Suprapubic skin (tissue), 4 donors: Measurements from ENCODE around the gene PLAC8.

ENCODE experiments used
- POLR2A ChIP-seq, 2 donors: fragments of 450-650 bp; IDR thresholded peaks; one replicate each; pipeline ENCODE4 v1.6.1; 2017; ENCODE audit warnings: antibody characterized with exemption in 2 of 2, mild to moderate bottlenecking in 2 of 2, moderate library complexity in 2 of 2
- POLR2AphosphoS5 ChIP-seq, 3 donors: sonication (generic); formaldehyde crosslinking; IDR thresholded peaks; one replicate each; pipeline ENCODE4 v1.6.1; 2017; ENCODE audit warnings: antibody characterized with exemption in 3 of 3
- TF ChIP-seq, protein P1 (sequence below), 2 donors: fragments of 200-600 bp in 1 of 2; fragments of 450-650 bp in 1 of 2; sonication (generic) in 1 of 2; IDR thresholded peaks; one replicate each; pipeline ENCODE4 v1.5.1; 2016 to 2019; ENCODE audit warnings: antibody characterized with exemption in 2 of 2, mild to moderate bottlenecking in 1 of 2, moderate library complexity in 1 of 2

DNA sequence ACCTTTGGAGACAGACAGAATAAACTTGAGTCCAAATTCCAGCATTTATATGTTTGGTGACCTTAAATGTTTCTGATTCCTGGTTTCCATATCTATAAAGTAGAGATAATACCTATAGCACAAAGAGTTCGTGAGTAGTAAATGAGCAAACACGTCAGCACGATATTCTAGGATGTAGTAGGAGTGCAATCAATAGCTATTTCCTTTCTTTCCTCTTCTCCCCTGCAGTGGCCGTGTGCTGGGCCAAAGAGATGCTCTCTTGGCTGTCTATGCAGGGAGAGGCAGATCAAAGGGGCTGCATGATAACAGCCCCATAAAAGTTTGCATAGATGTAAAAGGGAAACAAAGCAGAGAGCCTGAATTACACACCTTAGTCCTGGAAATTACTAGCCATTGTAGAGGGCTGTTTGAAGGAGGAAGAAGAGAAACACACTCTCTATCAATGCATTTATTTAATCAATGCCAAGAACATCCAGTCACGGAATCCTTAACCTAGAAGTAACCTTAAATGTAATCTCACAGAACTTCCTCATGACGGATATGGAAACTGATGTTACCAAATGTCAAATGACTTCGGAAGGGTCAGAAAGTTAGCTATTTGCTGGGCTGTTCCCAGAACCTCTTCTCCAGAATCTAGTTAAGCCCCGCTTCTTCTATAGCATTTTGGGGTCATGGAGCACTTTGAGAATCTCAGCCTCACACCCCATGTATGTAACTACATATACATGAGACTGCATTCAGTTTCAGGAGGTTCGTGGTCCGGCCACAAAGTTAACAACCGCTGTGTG is 35.5 kb upstream of the PLAC8 start:
- no peak for TF ChIP-seq POLR2AphosphoS5 (IDR thresholded peaks at IDR 0.05)
- TF ChIP-seq, protein P1, sequence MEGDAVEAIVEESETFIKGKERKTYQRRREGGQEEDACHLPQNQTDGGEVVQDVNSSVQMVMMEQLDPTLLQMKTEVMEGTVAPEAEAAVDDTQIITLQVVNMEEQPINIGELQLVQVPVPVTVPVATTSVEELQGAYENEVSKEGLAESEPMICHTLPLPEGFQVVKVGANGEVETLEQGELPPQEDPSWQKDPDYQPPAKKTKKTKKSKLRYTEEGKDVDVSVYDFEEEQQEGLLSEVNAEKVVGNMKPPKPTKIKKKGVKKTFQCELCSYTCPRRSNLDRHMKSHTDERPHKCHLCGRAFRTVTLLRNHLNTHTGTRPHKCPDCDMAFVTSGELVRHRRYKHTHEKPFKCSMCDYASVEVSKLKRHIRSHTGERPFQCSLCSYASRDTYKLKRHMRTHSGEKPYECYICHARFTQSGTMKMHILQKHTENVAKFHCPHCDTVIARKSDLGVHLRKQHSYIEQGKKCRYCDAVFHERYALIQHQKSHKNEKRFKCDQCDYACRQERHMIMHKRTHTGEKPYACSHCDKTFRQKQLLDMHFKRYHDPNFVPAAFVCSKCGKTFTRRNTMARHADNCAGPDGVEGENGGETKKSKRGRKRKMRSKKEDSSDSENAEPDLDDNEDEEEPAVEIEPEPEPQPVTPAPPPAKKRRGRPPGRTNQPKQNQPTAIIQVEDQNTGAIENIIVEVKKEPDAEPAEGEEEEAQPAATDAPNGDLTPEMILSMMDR (IDR thresholded peaks at IDR 0.05): no peak
- no peak for TF ChIP-seq POLR2A (IDR thresholded peaks at IDR 0.05)
